HG03045 (cell line): ENCODE results near the gene ATP5F1E.

Experiments used
- ATAC-seq: cut with Tn5 transposase; IDR thresholded peaks from one replicate; pipeline ENCODE4 v1.9.1; 2021; ENCODE audit warnings: mild to moderate bottlenecking, moderate library complexity; ENCODE audit not compliant: unreplicated experiment

ATP5F1E gene

GRCh38 chr20:59032023-59032712, at the start of gene ATP5F1E:
ATP5F1E (minus strand) TSS chr20:59032335; CDS start chr20:59032251, 84 bp downstream.
- peak; percentile 92 for ATAC-seq

GRCh38 chr20:59081036-59081435, 48.9 kb upstream of the ATP5F1E start:
- no peak for ATAC-seq

DNA sequence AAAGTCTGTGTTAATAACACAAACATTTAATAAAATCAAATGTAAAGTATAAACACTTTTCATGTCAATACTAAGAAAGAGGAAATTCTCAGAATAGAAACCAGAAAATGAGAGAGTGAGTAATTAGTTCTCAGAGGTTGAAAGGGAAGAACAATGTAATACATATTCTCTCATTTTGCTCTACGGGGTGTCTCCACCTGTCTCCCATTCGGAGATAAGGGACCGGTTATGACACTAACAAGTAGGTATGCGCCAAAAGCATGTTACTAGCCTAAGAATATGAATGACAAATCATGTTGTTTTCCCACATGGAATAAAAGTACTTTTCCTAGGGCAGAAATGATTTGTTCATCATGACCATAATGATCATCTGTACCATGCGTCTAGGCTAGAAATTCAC, 46.1 kb upstream of the ATP5F1E start:
- no peak for ATAC-seq

DNA sequence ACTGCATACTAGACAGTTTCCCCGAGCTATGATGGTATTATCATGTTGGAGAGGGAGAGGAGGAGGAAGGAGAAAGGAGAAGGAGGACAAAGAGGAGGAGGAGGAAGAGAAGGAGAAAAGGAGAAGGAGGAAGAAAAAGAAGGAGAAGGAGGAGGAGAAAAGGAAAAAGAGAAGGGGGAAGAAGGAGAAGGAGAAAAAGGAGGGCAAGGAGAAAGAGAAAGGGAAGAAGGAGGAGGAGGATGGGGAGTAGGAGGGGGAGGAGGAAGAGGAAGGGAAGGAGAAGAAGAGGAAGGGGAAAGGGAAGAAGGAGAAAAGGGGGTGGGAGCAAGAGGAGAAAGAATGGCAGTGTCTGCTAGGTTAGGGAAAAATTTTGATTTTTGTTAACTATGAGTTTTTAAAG, 45.6 kb upstream of the ATP5F1E start:
- ATAC-seq = no peak

- ATAC-seq = no peak
Observed at GRCh38 chr20:59075934-59076508, 43.9 kb upstream of the ATP5F1E start.

DNA sequence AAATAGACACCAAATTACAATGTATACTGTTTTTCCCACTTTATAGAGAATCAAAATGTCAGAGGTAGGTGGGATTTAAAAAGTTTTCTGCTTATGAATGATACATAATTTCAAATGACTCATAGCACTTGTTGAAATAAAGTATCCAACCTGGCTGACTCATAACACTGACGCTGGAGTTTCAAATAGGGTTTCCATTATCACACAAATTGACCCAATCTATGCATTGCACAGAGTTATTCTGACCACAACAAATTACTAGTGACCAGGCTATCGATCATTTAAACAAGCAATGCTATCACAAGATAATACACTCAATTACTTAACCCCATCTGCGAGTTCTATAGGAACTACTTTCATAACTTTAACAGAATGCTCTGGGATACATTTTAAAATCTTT, 42.3 kb upstream of the ATP5F1E start:
- no peak for ATAC-seq

DNA sequence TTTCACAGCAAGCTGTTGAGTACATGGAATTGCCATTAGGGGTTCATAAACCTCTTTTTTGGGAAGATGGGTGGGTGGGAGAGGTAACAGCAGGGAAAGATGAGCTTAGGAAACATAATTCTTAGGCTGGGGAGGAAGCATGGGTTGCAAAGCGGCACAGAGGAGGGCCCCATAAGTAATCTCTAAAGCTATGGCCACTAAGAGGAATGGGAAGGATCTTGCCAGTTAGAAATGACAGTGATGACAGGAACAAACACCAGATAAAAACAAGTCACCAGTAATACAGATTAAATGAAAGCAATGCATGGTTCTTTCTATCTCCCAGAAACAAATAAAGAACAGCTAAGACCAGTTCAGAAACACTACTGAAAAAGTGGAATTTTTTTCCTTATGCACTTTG, 41.4 kb upstream of the ATP5F1E start:
- ATAC-seq = no peak

DNA sequence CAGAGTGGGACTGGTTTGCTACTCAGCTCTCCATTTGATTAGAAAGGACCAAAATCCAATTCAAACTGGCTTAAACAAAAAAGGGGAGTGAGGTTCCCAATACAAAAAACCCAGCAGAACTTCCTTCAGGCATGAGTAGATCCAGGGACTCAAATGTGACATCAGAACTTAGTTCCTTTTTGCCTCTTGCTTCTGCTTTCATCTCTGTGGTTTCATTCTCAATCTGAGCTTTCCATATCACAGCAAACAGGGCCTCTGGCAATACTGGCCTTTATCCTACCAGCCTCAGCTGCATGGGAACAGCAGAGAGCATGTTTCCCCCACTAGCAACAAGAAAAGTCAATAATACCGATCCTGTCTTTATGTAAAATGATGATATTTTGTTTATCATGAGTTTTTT, 39.1 kb upstream of the ATP5F1E start:
- no peak for ATAC-seq

GRCh38 chr20:59069026-59069425, 36.9 kb upstream of the ATP5F1E start:
- no peak for ATAC-seq

- ATAC-seq = no peak
Observed at GRCh38 chr20:59068534-59068933, 36.4 kb upstream of the ATP5F1E start.

- no peak for ATAC-seq
Observed at GRCh38 chr20:59064214-59064722, 32.1 kb upstream of the ATP5F1E start.

DNA sequence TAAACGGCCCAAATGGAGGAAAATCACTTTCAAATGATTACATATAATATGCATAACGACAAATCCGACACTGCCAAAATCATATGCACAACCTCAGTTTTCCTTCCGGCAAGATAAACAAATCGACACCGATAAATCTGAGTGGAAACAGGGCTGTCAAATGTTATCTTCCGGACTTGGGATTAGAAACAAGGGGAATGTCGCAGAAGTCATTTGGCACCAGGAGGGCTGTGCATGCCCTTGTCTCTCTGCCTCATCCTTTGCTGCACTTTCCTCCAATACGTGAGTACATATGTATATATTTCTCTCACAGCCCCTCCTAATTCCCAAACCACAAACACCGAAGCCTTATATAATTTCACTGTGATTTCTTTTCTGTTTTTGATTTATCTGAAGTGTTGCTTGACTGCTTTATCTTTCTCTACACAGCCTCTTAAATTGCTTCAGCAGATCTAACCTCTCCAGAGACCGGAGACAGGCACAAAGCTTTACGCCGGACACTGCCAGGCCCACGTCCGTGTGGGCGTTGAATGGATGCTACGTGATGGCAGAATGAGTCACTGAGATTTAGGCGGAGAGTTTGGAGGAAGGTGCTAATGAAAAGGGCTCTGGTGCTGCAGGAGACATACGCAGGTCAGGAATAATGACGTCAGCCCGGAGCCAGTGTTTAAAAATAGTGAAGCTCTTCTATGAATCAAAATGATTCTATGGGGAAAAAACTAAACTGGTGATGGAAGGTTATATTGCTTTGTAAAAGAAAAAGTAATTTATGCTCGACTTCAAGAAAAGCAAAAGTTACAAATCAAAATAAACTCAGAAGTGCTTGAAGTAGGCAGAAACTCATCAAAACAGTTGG, 31.5 kb upstream of the ATP5F1E start:
- no peak for ATAC-seq

- ATAC-seq = no peak
Observed at GRCh38 chr20:59062081-59062480, 29.9 kb upstream of the ATP5F1E start.

- no peak for ATAC-seq
Observed at GRCh38 chr20:59055302-59055701, 23.2 kb upstream of the ATP5F1E start.

GRCh38 chr20:59051666-59052185, 19.6 kb upstream of the ATP5F1E start:
- ATAC-seq = no peak

DNA sequence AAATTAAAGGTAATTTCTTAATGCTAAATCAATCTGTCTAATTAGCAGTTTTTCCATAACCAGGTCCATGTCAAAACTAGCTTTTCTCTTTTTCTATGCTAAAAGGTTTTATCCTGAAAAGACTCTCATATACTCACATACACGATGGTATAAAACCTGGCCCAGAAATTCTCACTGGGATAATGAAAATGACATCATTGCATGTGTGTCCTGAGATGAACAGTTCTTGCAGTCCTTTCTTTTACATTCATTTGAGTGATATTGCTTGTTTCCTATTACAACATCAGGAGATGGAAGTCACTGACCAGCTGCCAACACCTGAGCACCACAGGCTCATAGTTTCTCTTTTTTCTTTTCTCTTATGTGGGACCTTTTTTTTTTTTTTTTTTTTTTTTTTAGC, 18.3 kb upstream of the ATP5F1E start:
- ATAC-seq = no peak

- ATAC-seq = no peak
Observed at GRCh38 chr20:59048681-59049030, 16.5 kb upstream of the ATP5F1E start.

DNA sequence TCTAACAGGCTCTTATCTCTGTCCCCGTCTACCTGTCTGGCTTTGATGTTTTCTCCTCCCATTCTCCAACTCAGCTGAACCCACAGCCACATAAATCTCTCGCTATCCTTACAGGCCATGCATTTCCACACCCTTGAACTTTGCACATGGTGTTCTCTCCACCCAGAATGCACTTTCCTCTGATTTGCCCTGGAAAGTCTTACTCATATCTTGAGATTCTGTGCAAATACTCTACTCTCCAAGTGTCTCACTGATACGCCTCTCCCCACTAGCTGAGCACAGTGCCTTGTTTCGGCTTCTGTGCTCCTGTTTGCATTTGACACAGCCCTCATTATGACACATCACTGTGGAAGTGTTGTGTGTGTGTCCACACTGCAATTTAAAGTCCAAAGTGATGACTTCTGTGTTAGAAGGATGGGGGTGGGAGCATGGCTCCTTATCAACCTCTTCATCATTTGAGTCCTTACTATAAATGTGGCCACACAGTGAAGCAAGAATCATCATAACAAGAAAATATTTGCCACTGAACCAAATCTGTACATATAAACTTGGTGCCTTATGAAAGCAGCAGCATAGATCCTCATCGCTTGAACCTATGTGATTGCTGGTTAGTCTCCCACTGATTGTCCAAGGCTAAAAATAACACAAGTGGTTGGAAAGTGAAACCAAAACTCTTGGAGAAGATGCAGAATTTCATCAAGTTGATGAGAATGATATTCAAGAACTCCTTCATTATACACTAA, 16.0 kb upstream of the ATP5F1E start:
- ATAC-seq = no peak

DNA sequence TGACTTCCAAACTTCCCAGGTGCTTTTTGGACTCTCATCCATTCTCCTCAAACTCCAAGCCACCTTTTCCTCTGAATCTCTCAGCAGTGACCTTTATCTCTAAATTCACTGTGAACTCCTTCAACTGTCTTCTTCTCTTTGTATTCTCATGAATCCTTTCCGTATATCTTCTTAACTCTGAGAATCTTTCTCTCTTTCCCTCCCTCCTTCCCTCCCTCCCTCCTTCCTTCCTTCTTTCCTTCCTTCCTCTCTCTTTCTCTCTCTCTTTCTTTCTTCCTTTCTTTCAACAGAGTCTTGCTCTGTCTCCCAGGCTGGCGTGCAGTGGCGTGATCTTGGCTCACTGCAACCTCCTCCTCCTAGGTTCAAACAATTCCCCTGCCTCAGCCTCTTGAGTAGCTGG, 14.7 kb upstream of the ATP5F1E start:
- no peak for ATAC-seq

GRCh38 chr20:59044796-59045195, 12.7 kb upstream of the ATP5F1E start:
- no peak for ATAC-seq

- ATAC-seq = no peak
Observed at GRCh38 chr20:59044295-59044694, 12.2 kb upstream of the ATP5F1E start.
